GM12874 (cell line): ENCODE results near the gene BTF3.

Experiments
- TF ChIP-seq, protein P1 (sequence below): IDR thresholded peaks from 2 replicates; pipeline ENCODE4 v1.5.1; 2011; ENCODE audit warnings: low read depth, mild to moderate bottlenecking, control low read depth, low read length, moderate library complexity; ENCODE audit not compliant: insufficient read depth

The BTF3 gene

DNA sequence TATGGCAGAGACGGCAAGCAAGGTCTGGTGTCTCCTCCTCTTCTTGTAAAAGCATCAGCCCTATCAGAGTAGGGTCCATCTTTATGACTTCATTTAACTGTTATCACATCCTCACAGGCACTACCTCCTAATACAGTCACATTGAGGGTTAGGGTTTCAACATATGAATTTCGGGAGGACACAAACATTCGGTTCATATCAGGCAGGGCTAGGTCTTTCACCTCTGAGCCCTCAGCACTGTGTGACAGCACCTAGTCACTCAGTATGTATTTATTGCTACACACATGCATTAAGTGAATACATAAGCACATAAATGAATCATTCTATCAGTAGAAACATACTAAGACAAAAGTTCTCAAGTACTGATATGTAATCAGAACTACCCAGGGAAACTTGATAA is 9.4 kb upstream of the BTF3 start:
- TF ChIP-seq, protein P1, sequence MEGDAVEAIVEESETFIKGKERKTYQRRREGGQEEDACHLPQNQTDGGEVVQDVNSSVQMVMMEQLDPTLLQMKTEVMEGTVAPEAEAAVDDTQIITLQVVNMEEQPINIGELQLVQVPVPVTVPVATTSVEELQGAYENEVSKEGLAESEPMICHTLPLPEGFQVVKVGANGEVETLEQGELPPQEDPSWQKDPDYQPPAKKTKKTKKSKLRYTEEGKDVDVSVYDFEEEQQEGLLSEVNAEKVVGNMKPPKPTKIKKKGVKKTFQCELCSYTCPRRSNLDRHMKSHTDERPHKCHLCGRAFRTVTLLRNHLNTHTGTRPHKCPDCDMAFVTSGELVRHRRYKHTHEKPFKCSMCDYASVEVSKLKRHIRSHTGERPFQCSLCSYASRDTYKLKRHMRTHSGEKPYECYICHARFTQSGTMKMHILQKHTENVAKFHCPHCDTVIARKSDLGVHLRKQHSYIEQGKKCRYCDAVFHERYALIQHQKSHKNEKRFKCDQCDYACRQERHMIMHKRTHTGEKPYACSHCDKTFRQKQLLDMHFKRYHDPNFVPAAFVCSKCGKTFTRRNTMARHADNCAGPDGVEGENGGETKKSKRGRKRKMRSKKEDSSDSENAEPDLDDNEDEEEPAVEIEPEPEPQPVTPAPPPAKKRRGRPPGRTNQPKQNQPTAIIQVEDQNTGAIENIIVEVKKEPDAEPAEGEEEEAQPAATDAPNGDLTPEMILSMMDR: no peak

DNA sequence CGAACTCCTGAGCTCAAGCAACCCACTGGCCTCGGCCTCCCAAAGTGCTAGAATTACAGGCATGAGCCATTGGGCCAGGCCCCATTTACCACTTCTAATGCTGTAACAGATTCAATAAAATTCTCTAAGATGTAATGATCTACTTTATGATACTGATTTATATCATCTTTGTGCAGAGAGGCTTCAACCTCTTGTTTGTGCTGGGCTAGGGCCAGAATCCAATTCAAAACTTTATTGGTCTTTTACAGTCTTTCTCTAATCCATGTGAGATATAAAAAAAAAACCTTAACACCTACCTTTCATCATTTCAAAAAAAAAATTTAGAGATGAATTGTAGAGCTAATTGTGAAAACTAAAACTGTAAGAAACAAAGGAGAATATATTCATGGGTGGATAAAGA is 8.2 kb upstream of the BTF3 start:
- TF ChIP-seq, protein P1: no peak

GRCh38 chr5:73491155-73491554 is 7.1 kb upstream of the BTF3 start:
- TF ChIP-seq, protein P1: no peak

DNA sequence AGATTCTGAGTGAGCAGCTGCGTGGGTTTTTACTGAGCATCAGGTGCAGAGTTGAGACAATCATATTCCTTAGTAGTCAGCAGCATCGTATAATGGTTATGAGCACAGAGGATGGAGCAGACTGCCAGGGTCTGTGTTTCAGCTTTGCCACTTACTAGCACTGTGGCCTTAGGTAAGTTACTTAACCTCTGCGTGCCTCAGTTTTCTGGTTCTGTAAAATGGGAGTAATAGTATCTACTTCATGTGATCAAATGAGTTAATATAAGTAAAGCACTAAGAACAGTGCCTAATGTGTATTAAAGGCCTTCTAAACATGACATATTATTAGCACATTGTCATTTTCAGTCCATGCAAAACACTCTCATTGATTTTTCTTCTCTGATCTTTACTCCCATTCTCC is 4.8 kb upstream of the BTF3 start:
- TF ChIP-seq, protein P1: no peak

GRCh38 chr5:73494721-73495120 is 3.5 kb upstream of the BTF3 start:
- TF ChIP-seq, protein P1: no peak

DNA sequence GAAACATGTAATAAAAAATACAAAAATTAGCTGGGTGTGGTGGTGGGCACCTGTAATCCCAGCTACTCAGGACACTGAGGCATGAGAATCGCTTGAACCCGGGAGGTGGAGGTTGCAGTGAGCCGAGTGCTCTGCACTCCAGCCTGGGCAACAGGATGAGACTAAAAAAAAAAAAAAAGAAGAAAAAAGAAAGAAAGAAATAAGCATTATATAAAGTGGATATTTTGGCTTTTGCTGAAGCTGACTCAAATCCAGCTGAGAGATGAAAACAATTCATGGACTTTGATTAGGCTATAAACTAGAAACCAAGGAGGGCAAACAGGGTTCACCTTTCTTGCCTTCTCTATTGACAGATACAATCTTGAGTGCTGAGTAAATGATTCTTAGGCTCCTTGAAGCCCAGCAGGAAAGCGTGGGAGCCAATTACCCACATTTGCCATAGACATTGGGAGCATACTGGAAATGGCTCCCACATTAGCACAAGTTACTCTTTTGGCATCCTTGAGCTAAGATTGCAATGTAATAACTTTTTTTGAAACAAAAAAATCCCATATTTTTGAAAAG is 2.4 kb upstream of the BTF3 start:
- TF ChIP-seq, protein P1: no peak

GRCh38 chr5:73496984-73497457 is 1.2 kb upstream of the BTF3 start:
- TF ChIP-seq, protein P1: no peak
